Measurements from ENCODE around the gene GRID1. TPM values are rescaled to one million over a fixed set of nuclear protein-coding genes. Genes with fewer than 3 reads are reported as not detected.

Gene GRID1
- total RNA-seq, 1 donor from 2014 or later = 0.60 TPM

- no peaks in the 10 kb centered on the region for H3K9me3 Mint-ChIP-seq (ENCODE audit: low read depth)
- H3K36me3 Mint-ChIP-seq (ENCODE audit: low read depth) = peaks cover 2% of the 10 kb centered on the region
- peak overlapping the region; percentile 38 for H3K4me3 Mint-ChIP-seq (ENCODE audit: unreplicated experiment)
- peaks cover 58% of the 10 kb centered on the region for H3K27me3 Mint-ChIP-seq (ENCODE audit: low read depth)
- H3K27ac Mint-ChIP-seq (ENCODE audit: unreplicated experiment) = no peak overlapping the region
- H3K4me1 Mint-ChIP-seq (ENCODE audit: low read depth) = peaks cover 21% of the 10 kb centered on the region
- peak; percentile 88 for DNase-seq (ENCODE audit: low spot score)
- no peak for TF ChIP-seq CTCF (IDR thresholded peaks at IDR 0.05)
Measured at GRCh38 chr10:86367152-86367951, 757 bp upstream of the GRID1 start.

- Mint-ChIP-seq H3K27ac (ENCODE audit: unreplicated experiment) (no peak overlapping the region), H3K9me3 (ENCODE audit: low read depth) (no peaks in the 10 kb centered on the region), H3K4me3 (ENCODE audit: unreplicated experiment) (no peak overlapping the region), H3K36me3 (ENCODE audit: low read depth) (peaks cover 2% of the 10 kb centered on the region), H3K27me3 (ENCODE audit: low read depth) (peaks cover 55% of the 10 kb centered on the region), H3K4me1 (ENCODE audit: low read depth) (peaks cover 21% of the 10 kb centered on the region)
- TF ChIP-seq CTCF (IDR thresholded peaks at IDR 0.05) = no peak
- peak; percentile 84 for DNase-seq (ENCODE audit: low spot score)
Measured at GRCh38 chr10:86366902-86367151, 232 bp upstream of the GRID1 start.

- Mint-ChIP-seq H3K4me1 (ENCODE audit: low read depth) (peaks cover 25% of the 10 kb centered on the region), H3K27ac (ENCODE audit: unreplicated experiment) (no peak overlapping the region), H3K36me3 (ENCODE audit: low read depth) (peaks cover 2% of the 10 kb centered on the region), H3K4me3 (ENCODE audit: unreplicated experiment) (peak overlapping the region; percentile 70), H3K27me3 (ENCODE audit: low read depth) (peaks cover 50% of the 10 kb centered on the region), H3K9me3 (ENCODE audit: low read depth) (no peaks in the 10 kb centered on the region)
- DNase-seq (ENCODE audit: low spot score) = peak; percentile 59
- no peak for TF ChIP-seq CTCF (IDR thresholded peaks at IDR 0.05)
Measured at GRCh38 chr10:86365346-86366032, 1.1 kb downstream of the GRID1 start.

DNA sequence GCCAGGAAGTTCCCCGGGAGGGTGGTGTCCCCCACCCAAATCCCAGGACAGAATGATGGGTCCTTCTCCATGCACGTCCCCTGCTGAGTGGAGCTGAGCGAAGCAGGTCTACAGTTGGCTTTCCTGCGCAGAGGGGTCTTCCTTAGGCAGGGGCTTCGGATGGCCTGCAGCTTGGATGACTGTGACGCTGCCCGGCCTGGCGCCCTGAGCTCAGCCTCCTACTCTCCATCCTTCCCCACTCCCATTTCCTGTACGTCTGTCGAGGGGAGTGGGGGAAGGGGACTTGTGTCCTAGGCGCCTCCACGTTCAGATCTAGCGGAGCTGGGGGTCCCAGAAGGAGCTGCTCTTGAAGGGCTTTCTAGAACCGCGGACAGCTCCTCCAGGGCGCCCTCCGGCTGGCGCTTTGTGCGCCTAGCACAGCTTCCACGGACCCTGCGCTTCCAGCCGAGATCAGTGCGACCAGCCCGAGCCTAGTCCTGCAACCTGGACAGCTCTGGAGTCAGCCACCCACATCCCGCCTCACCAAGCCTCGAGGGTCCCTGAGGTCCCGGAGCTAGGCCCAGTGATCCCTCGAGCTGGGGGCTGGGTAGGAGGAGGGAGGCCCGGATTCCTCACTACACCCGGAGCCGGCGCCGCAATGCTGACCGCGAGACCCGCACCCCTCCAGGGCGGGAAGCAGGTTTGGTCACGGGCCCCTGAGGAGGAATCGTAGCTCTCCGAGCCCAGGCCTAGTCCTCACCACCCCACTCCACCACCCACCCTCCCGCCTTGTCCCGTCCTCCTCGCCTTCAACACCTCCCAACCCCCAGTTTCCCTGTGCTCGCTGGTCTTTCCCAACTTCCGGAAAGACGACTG is 1.9 kb downstream of the GRID1 start:
- no peaks in the 10 kb centered on the region for H3K9me3 Mint-ChIP-seq (ENCODE audit: low read depth)
- no peak overlapping the region for H3K27ac Mint-ChIP-seq (ENCODE audit: unreplicated experiment)
- peak overlapping the region; percentile 70 for H3K4me3 Mint-ChIP-seq (ENCODE audit: unreplicated experiment)
- peaks cover 25% of the 10 kb centered on the region for H3K4me1 Mint-ChIP-seq (ENCODE audit: low read depth)
- H3K36me3 Mint-ChIP-seq (ENCODE audit: low read depth) = peaks cover 2% of the 10 kb centered on the region
- no peak for TF ChIP-seq CTCF (IDR thresholded peaks at IDR 0.05)
- H3K27me3 Mint-ChIP-seq (ENCODE audit: low read depth) = peaks cover 44% of the 10 kb centered on the region
- DNase-seq (ENCODE audit: low spot score) = peak; percentile 79
